HG02571 (cell line): ENCODE measurements around the gene MAN1C1.
"Not testable (repeated sequence)": the region's sequence is repeated elsewhere in the genome, so short reads cannot be mapped to it uniquely, and the experiment has no call there.

Source experiments
- ATAC-seq: cut with Tn5 transposase; IDR thresholded peaks from one replicate; pipeline ENCODE4 v1.9.1; 2021; ENCODE audit warnings: mild to moderate bottlenecking, moderate library complexity; ENCODE audit not compliant: unreplicated experiment

MAN1C1 gene

GRCh38 chr1:25581764-25582163 lies 34.8 kb upstream of the MAN1C1 start:
- ATAC-seq, result no peak

- ATAC-seq, result no peak
Measured at GRCh38 chr1:25583519-25584370, 32.8 kb upstream of the MAN1C1 start.

GRCh38 chr1:25586181-25586588 lies 30.4 kb upstream of the MAN1C1 start:
- ATAC-seq, result no peak

- no peak for ATAC-seq
Measured at GRCh38 chr1:25587290-25587689, 29.3 kb upstream of the MAN1C1 start.

- not testable (repeated sequence) for ATAC-seq
Measured at GRCh38 chr1:25588224-25588623, 28.4 kb upstream of the MAN1C1 start.

- ATAC-seq, result not testable (repeated sequence)
Measured at GRCh38 chr1:25588786-25589185, 27.8 kb upstream of the MAN1C1 start.

- no peak for ATAC-seq
Measured at GRCh38 chr1:25590096-25590824, 26.3 kb upstream of the MAN1C1 start.

GRCh38 chr1:25593861-25594260 lies 22.7 kb upstream of the MAN1C1 start:
- no peak for ATAC-seq

GRCh38 chr1:25594971-25595370 lies 21.6 kb upstream of the MAN1C1 start:
- no peak for ATAC-seq

- ATAC-seq, result not testable (repeated sequence)
Measured at GRCh38 chr1:25596641-25597040, 19.9 kb upstream of the MAN1C1 start.

GRCh38 chr1:25598879-25599278 lies 17.7 kb upstream of the MAN1C1 start:
- no peak for ATAC-seq

- no peak for ATAC-seq
Measured at GRCh38 chr1:25599969-25600610, 16.5 kb upstream of the MAN1C1 start.

GRCh38 chr1:25600971-25601699 lies 15.5 kb upstream of the MAN1C1 start:
- not testable (repeated sequence) for ATAC-seq

GRCh38 chr1:25603779-25604538 lies 12.6 kb upstream of the MAN1C1 start:
- ATAC-seq, result not testable (repeated sequence)

GRCh38 chr1:25607123-25607522 lies 9.5 kb upstream of the MAN1C1 start:
- no peak for ATAC-seq

- no peak for ATAC-seq
Measured at GRCh38 chr1:25608488-25609178, 8.0 kb upstream of the MAN1C1 start.

- no peak for ATAC-seq
Measured at GRCh38 chr1:25609921-25610320, 6.7 kb upstream of the MAN1C1 start.

- ATAC-seq, result no peak
Measured at GRCh38 chr1:25610822-25611630, 5.6 kb upstream of the MAN1C1 start.

- no peak for ATAC-seq
Measured at GRCh38 chr1:25611843-25612242, 4.7 kb upstream of the MAN1C1 start.
